Activated CD8-positive, alpha-beta memory T cell treated with anti-CD3 and anti-CD28 coated beads, Interleukin-2, amount 10 ng/mL, durations not matched to agents 7 days and 5 days (primary cell): ENCODE data around the gene NUP98. TPM values are rescaled to one million over a fixed set of nuclear protein-coding genes. Genes with fewer than 3 reads are reported as not detected.

Experiments used
- ATAC-seq: fragments of 150-1000 bp; cut with Tn5 transposase; one replicate; pipeline ENCODE4 v1.10.0; 2021; ENCODE audit warnings: moderate library complexity
- CTCF ChIA-PET: fragments of 350-600 bp; sonication (Branson Sonifier 250); formaldehyde crosslinking; loops from one replicate; lab custom pipeline; 2021; ENCODE audit warnings: antibody characterized with exemption; lab: Charles Lee
- DNase-seq: peaks from one replicate; pipeline ENCODE4 v3.0.0-alpha.2; 2020
- H3K27ac Mint-ChIP-seq: one replicate; pipeline ENCODE4 v1.8.0; 2021; ENCODE audit warnings: mild to moderate bottlenecking, mixed read lengths
- H3K27me3 Mint-ChIP-seq: one replicate; pipeline ENCODE4 v1.8.0; 2021; ENCODE audit warnings: mixed read lengths
- H3K36me3 Mint-ChIP-seq: one replicate; pipeline ENCODE4 v1.8.0; 2021; ENCODE audit warnings: mild to moderate bottlenecking, mixed read lengths
- H3K4me1 Mint-ChIP-seq: one replicate; pipeline ENCODE4 v1.8.0; 2021; ENCODE audit warnings: mixed read lengths
- H3K4me3 Mint-ChIP-seq: one replicate; pipeline ENCODE4 v1.8.0; 2021; ENCODE audit warnings: mild to moderate bottlenecking, moderate library complexity, mixed read lengths
- H3K9me3 Mint-ChIP-seq: one replicate; pipeline ENCODE4 v1.8.0; 2022; ENCODE audit warnings: low read depth, mixed read lengths
- total RNA-seq, 2 experiments: library from RNA; stranded (reverse); gene quantifications; one replicate each; pipeline ENCODE4 v1.2.3, GENCODE V29; 2021

Gene NUP98
- total RNA-seq, 2 experiments from 2014 or later, result 106 to 108 TPM

GRCh38 chr11:3627291-3627690 lies 170.1 kb downstream of the NUP98 start:
- Mint-ChIP-seq H3K4me1 (no peaks in the 10 kb centered on the region), H3K27me3 (no peaks in the 10 kb centered on the region), H3K27ac (no peak overlapping the region), H3K4me3 (no peak overlapping the region), H3K9me3 (no peaks in the 10 kb centered on the region), H3K36me3 (no peaks in the 10 kb centered on the region)
- DNase-seq (no peak), ATAC-seq (no peak)
- CTCF ChIA-PET, result interaction anchor here (0.8 kb wide), 1 partner anchor 536 kb away, joined by 5 read pairs; no protein-coding TSS in a partner anchor

- H3K4me1 Mint-ChIP-seq, result no peaks in the 10 kb centered on the region
- no peak for ATAC-seq
- no peak overlapping the region for H3K27ac Mint-ChIP-seq
- no peak for DNase-seq
- H3K9me3 Mint-ChIP-seq, result no peaks in the 10 kb centered on the region
- CTCF ChIA-PET, result no interaction called here
- H3K36me3 Mint-ChIP-seq, result no peaks in the 10 kb centered on the region
- H3K4me3 Mint-ChIP-seq, result no peak overlapping the region
- H3K27me3 Mint-ChIP-seq, result no peaks in the 10 kb centered on the region
Observed at GRCh38 chr11:3626250-3626960, 170.9 kb downstream of the NUP98 start.

Other genes starting within 250 kb of the NUP98 start
- gene ART5, start 155.6 kb downstream of the NUP98 start, total RNA-seq, result not detected
- gene ART1, start 152.4 kb downstream of the NUP98 start, total RNA-seq, result not detected
- 1 to 10 TPM; 2.4 to 2.7 TPM for gene CHRNA10, start 126.2 kb downstream of the NUP98 start, total RNA-seq
- 10 to 100 TPM; 22.7 to 23.5 TPM for gene PGAP2, start 11.0 kb upstream of the NUP98 start, total RNA-seq
- 100 to 1,000 TPM; 154 to 163 TPM for gene RHOG, start 43.4 kb upstream of the NUP98 start, total RNA-seq
- 100 to 1,000 TPM in 1 of 2 experiments, 10 to 100 TPM in 1; 83.5 to 104 TPM for gene STIM1, start 58.1 kb upstream of the NUP98 start, total RNA-seq